Tibial artery (tissue), 4 donors: Measurements from ENCODE around the gene RBL1.
A peak's percentile ranks its signal among the peaks of the same experiment; 100 is the strongest.
"Not testable (repeated sequence)": the region's sequence is repeated elsewhere in the genome, so short reads cannot be mapped to it uniquely, and the experiment has no call there.

Experiments used
- DNase-seq, 2 donors: peaks; one replicate each; pipeline ENCODE4 v3.0.0-alpha.2; 2019
- H3K27ac ChIP-seq, 2 donors: fragments of 200-600 bp; sonication (generic) in 1 of 2; 1 replicate in 1 of 2; 2 replicates in 1 of 2; pipeline ENCODE4 v1.5.1; 2018 to 2019; ENCODE audit warnings: mild to moderate bottlenecking in 1 of 2
- H3K27me3 ChIP-seq, 2 donors: fragments of 200-600 bp; sonication (generic) in 1 of 2; one replicate each; pipeline versions ENCODE4 v1.5.1 to v1.6.0; 2016 to 2019
- H3K36me3 ChIP-seq, 3 donors: fragments of 200-600 bp; sonication (generic) in 2 of 3; one replicate each; pipeline ENCODE4 v1.5.1; 2016 to 2019; ENCODE audit warnings: mild to moderate bottlenecking in 2 of 3
- H3K4me1 ChIP-seq, 4 donors: fragments of 200-600 bp; sonication (generic) in 2 of 4; 1 replicate in 3 of 4; 2 replicates in 1 of 4; pipeline ENCODE4 v1.5.1; 2016 to 2019
- H3K4me3 ChIP-seq, 2 donors: fragments of 200-600 bp; sonication (generic) in 1 of 2; 1 replicate in 1 of 2; 2 replicates in 1 of 2; pipeline ENCODE4 v1.5.1; 2018 to 2019; ENCODE audit warnings: mild to moderate bottlenecking in 2 of 2
- H3K9me3 ChIP-seq, 3 donors: fragments of 200-600 bp; sonication (generic) in 1 of 3; one replicate each; pipeline ENCODE4 v1.5.1; 2016 to 2019
- CTCF ChIP-seq, 2 experiments: fragments of 200-600 bp in 1 of 2; fragments of 450-650 bp in 1 of 2; IDR thresholded peaks; one replicate each; pipeline ENCODE4 v1.5.1; 2017 to 2019; ENCODE audit warnings: antibody characterized with exemption in 2 of 2, mild to moderate bottlenecking in 1 of 2, moderate library complexity in 1 of 2
- intact Hi-C: fragments of 100-400 bp; cut with DNase I; formaldehyde crosslinking; loops from one replicate; pipeline ENCODE4 v1.15.0; 2023; ENCODE audit warnings: low total_unique reads

RBL1 gene

GRCh38 chr20:36967636-36968035, 128.2 kb downstream of the RBL1 start:
- intact Hi-C loops: no loop called here
- no peak overlapping the region for H3K4me3 ChIP-seq
- no peak for TF ChIP-seq CTCF (IDR thresholded peaks at IDR 0.05)
- no peaks in the 10 kb centered on the region for H3K9me3 ChIP-seq
- no peak overlapping the region for H3K27ac ChIP-seq
- no peaks in the 10 kb centered on the region for H3K27me3 ChIP-seq
- no peak for DNase-seq
- no peaks in the 10 kb centered on the region for H3K4me1 ChIP-seq
- H3K36me3 ChIP-seq: no peaks in the 10 kb centered on the region

GRCh38 chr20:36966965-36967364, 128.8 kb downstream of the RBL1 start:
- H3K36me3 ChIP-seq, intact Hi-C loops, H3K27me3 ChIP-seq, H3K4me1 ChIP-seq, DNase-seq, H3K27ac ChIP-seq, H3K9me3 ChIP-seq, H3K4me3 ChIP-seq: not testable (repeated sequence)

- intact Hi-C loops, H3K4me3 ChIP-seq, H3K27ac ChIP-seq, DNase-seq, H3K4me1 ChIP-seq, H3K36me3 ChIP-seq, H3K9me3 ChIP-seq, H3K27me3 ChIP-seq: not testable (repeated sequence)
Measured at GRCh38 chr20:36962354-36962941, 133.3 kb downstream of the RBL1 start.

GRCh38 chr20:36959242-36959641, 136.6 kb downstream of the RBL1 start:
- Histone ChIP-seq H3K27ac (no peak overlapping the region), H3K4me1 (peaks cover 0 to 6% (median 0%) of the 10 kb centered on the region in 4 donors), H3K36me3 (no peaks in the 10 kb centered on the region), H3K9me3 (no peaks in the 10 kb centered on the region), H3K27me3 (no peaks in the 10 kb centered on the region), H3K4me3 (no peak overlapping the region)
- no peak for TF ChIP-seq CTCF (IDR thresholded peaks at IDR 0.05)
- DNase-seq: no peak
- intact Hi-C loops: no loop called here

- TF ChIP-seq CTCF (IDR thresholded peaks at IDR 0.05): no peak
- Histone ChIP-seq H3K27me3 (no peaks in the 10 kb centered on the region), H3K27ac (no peak overlapping the region), H3K36me3 (no peaks in the 10 kb centered on the region), H3K9me3 (no peaks in the 10 kb centered on the region), H3K4me1 (peaks cover 0 to 7% (median 0%) of the 10 kb centered on the region in 4 donors), H3K4me3 (no peak overlapping the region)
- intact Hi-C loops: no loop called here
- DNase-seq: peak in 1 of 2 donors; percentile 53
Measured at GRCh38 chr20:36957875-36958667, 137.7 kb downstream of the RBL1 start.

- no peak overlapping the region for H3K4me3 ChIP-seq
- H3K27ac ChIP-seq: no peak overlapping the region
- H3K9me3 ChIP-seq: no peaks in the 10 kb centered on the region
- H3K36me3 ChIP-seq: no peaks in the 10 kb centered on the region
- intact Hi-C loops: no loop called here
- peak in 1 of 2 donors; percentile 13 for DNase-seq
- TF ChIP-seq CTCF (IDR thresholded peaks at IDR 0.05): no peak
- H3K27me3 ChIP-seq: no peaks in the 10 kb centered on the region
- peaks cover 0 to 13% (median 2%) of the 10 kb centered on the region in 4 donors for H3K4me1 ChIP-seq
Measured at GRCh38 chr20:36956674-36957073, 139.1 kb downstream of the RBL1 start.
